ENCODE data around the gene AATF.
A peak's percentile ranks its signal among the peaks of the same experiment; 100 is the strongest.

AATF gene

GRCh38 chr17:36983618-36984017 is 34.9 kb downstream of the AATF start:
- no peak for DNase-seq

GRCh38 chr17:36989173-36989572 is 40.4 kb downstream of the AATF start:
- no peak for DNase-seq

- DNase-seq, result no peak
Observed at GRCh38 chr17:36992701-36993100, 43.9 kb downstream of the AATF start.

DNA sequence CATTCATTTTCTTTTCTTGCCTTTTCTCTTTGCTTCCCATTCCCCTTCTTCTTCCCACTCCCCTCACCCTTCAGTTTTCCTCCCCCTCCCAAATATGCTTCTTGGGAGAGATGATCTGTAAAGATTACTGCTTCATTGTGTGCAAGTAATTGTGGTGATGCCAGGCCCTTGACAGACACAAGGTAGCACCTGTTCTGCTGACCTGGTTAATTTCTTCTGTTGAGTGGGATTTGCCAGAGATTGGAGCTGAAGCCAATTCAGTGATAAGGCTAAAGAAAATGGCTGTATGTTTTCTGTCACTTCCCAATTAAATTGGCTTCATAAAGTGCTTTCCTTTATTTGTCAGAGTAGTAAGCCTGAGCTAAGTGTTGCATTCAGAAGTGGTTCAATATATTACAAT is 44.5 kb downstream of the AATF start:
- no peak for DNase-seq

GRCh38 chr17:36994438-36994837 is 45.7 kb downstream of the AATF start:
- DNase-seq, result no peak

DNA sequence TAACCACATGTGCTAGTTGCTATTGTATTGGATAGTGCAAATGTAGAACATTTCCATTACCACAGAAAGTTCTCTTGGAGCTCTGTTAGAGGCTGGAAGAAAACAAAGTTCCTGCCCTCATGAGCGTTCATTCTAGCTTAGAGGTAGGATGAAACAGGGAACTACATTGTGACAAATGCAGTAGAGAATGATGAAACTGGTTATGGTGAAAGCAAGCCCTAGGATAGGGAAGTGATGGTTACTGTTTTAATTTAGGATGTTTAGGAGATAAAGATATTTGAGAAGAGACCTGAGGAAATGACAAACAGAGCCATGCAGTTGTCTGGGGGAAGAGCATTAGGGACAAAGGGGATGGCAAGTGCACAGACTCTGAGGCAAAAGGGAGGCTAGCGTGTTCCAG is 50.7 kb downstream of the AATF start:
- DNase-seq, result no peak

- DNase-seq, result no peak
Observed at GRCh38 chr17:37016780-37017179, 68.0 kb downstream of the AATF start.

- no peak for DNase-seq
Observed at GRCh38 chr17:37017404-37017803, 68.7 kb downstream of the AATF start.

DNA sequence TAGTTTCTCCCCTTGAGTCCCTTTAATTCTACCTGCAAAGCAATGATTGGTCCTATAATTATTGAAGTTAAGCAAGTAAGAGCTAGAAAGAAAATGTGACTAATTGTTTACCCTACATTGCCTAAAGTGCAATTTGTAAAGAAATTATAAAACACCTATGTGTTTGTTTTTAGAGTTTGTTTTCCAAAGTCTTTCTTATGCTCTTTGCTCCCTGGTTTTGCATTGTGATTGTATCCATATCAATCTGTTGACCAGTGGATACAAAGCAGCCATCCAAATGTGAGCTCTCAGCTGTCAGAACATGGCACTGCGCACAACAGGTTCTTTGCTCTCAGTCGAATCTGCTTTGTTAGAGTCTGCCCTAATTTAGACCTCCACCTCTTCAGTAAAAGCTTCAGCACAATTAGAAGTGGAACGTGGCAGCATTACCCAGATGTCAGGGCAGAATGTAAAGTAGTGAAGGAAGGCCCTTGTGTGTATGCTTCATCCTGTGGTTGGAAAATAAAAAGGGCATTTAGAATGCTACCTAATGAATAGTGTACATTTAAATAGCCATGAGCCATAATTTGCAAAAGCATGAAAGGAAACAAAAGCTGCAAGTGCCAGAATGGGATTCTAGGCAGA is 70.5 kb downstream of the AATF start:
- DNase-seq, result no peak

- DNase-seq, result no peak
Observed at GRCh38 chr17:37019741-37020129, 71.0 kb downstream of the AATF start.

DNA sequence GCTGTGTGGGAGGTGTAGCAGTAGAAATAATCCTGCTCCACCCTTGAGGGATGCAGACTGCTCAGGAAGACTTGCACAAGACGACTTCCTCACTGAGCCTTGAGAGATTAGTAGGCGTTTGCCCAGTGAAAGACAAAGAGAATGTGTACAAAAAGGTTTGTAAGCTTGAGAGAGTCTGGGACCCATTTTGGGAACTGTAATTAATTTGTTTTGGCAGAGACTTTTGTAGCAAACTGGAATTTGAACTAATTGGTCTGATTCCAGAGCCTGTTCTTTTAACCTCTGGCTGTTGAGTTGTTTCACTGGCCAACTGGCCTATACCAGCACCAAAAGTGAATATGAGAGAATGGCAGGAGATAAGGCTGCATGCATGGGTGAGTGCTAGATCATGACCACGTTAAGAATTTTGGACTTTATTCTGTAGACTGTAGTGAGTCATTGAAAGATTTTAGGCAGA is 75.5 kb downstream of the AATF start:
- DNase-seq, result no peak

DNA sequence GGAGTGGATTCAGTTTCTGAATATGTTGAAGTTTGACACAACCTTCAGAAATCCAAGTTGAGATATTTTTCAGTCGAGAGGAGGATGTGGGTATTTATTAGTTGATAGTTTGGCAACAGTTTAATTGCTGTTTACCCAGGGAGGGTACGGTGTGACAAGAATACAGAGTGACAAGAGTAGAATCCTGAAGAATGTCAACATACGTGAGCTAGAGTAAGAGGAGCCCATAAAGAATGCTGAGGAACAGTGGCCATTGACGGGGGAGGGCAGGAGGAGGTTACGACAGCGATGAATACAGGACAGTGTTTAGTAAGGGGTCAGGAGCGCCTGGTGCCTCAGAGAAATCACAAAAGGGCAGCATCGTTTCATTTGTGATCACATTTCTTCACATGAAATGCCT is 76.5 kb downstream of the AATF start:
- DNase-seq, result no peak

DNA sequence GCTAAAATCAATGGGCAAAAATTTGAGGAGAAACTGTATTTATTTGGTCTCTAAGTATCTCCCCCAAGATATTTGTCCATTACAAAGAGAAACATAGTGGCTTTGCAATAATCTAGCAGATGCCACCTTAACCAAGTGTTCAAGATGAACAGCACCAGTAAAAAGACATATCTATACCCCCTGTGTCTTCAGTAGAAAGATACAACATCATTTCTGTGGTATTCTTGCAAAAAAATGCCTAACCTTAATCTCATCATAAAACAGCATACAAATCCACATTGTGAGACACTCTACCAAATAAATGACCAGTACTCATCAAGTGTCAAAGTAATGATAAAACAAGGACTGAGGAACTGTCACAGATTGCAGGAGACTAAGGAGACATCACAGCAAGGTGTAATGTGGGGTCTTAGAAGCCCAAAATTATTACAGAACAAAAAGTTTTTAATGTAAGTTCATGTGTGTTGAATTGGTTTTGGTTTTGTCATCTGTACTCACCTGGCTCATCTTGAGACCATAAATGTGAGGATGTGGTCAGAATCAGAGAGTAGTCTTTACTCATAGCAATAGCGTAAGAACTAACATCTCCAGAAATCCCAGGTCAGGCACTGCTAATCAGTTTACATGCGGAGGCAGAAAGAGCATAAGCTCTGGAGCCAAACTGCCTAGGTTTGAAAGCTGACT is 77.2 kb downstream of the AATF start:
- no peak for DNase-seq

DNA sequence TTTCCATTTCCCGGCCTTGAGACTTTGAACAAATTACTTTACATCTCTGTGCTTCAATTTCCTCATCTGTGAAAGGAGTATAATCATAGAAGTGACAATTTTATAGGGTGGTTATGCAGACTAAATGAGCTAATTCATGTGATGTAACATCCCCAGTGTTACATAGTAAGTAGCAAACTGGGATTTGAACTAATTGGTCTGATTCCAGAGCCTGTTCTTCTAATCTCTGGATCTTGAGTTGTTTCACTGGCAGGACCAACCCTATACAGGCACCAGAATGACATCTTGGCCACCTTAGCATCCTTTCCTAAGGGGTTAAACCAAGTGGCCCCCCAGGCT is 77.7 kb downstream of the AATF start:
- no peak for DNase-seq

GRCh38 chr17:37028040-37028439 is 79.3 kb downstream of the AATF start:
- no peak for DNase-seq

GRCh38 chr17:37031493-37032083 is 82.8 kb downstream of the AATF start:
- no peak for DNase-seq

DNA sequence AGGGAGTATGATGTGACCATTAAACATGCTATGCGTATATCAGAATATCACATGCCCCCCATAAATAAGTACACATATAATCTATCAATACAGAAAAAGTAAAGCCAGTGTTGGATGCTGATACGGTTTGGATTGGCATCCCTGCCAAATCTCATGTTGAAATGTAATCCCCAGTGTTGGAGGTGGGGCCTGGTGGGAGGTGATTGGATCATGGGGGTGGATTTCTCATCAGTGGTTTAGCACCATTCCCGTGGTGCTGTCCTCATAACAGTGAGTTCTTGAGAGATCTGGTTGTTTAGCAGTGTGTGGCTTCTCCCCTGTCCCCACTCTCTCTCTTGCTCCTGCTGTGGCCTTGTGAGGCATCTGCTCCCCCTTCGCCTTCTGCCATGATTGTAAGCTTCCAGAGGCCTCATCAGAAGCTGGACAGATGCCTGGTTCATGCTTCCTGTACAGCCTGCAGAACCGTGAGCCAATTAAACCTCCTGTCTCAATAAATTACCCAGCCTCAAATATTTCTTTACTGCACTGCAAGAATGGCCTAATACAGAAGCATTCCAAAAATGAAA is 88.9 kb downstream of the AATF start:
- no peak for DNase-seq

DNA sequence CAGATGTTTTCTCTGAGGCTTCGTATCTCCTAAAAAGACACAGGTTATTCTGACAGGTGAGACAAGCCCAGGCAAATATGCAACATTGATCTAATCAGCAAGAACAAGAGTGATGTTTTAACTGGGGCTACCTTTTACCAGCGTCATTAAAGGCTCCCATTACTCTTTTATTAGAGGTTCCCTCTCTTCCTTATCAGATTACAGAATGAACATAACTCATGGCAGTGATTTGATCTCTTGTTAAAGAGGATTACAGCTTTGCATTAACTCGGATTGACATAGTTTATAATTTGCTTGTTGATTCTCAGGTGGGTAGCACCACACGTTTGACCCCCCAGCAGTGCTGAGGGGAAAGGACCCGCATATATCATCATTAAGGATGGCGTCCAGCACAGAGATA is 90.5 kb downstream of the AATF start:
- DNase-seq, result no peak

- DNase-seq, result no peak
Observed at GRCh38 chr17:37041932-37042331, 93.2 kb downstream of the AATF start.

GRCh38 chr17:37043201-37043600 is 94.4 kb downstream of the AATF start:
- no peak for DNase-seq

DNA sequence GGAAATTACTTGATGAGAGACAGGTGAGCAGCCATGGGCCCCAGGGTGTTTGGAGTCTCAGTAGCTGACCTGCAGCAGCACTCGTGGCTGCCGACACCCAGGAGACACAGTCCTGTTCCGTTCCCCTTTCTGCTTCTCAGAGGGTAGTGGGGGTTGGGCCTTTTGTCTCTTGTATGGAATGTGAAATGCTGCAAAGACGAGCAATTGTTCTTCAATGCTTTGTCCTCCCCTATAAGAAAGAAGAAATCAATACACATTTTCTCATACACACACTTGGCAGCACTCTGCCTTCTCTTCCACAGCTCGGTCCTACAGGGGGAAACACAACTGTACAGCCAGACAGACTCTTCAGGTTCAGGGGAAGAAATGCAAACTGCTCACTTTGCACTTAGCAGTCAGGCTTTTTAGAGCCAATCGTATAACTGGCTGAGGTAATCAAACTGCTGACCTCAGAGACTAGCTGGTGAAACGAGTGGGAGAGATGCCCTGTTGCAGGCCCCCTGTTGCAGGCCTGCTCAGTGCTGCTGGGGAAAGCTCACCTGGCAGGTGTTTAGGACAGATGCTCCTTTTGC is 96.7 kb downstream of the AATF start:
- DNase-seq, result no peak

GRCh38 chr17:37047631-37048104 is 98.9 kb downstream of the AATF start:
- peak; percentile 5 for DNase-seq

DNA sequence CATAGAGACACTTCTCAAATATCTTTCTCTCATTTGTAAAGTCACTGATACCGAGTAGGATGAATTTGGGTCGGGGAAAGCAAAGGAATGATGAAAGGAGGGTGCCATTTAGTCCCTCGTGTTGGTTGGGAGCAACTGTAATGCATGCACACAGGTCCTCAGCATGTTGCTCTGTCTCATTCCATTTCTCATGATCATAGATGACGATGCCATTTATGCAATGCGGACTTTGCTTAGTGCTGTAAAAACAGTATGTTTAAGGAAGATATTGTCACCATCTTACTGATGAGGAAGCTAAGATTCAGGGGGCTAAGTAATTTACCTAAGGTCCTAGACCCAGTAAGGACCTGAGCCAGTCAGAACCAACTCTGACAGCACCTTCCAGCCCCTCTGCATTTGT is 100.1 kb downstream of the AATF start:
- DNase-seq, result no peak

- DNase-seq, result no peak
Observed at GRCh38 chr17:37050920-37051319, 102.2 kb downstream of the AATF start.
